SU-DHL-6 (cell line): ENCODE measurements around the gene LAMB2.

Experiments used
- H2AFZ ChIP-seq: fragments of 200-600 bp; sonication (generic); 2 replicates; pipeline ENCODE4 v1.6.1; 2014; ENCODE audit warnings: low read depth, mild to moderate bottlenecking, moderate library complexity, mixed read lengths, antibody characterized with exemption, low read length; ENCODE audit not compliant: severe bottlenecking
- H3F3A ChIP-seq: fragments of 200-600 bp; shearing (Covaris generic); 2 replicates; pipeline ENCODE4 v1.6.0; 2016; ENCODE audit warnings: antibody characterized with exemption, mild to moderate bottlenecking; ENCODE audit not compliant: insufficient read depth
- H3K27ac ChIP-seq: fragments of 200-600 bp; sonication (generic); 2 replicates; pipeline ENCODE4 v1.5.1; 2016; ENCODE audit warnings: low read depth, mild to moderate bottlenecking, low read length, moderate library complexity, mixed read lengths
- H3K27me3 ChIP-seq: fragments of 200-600 bp; sonication (generic), shearing (Covaris generic); 2 replicates; pipeline ENCODE4 v1.6.0; 2014; ENCODE audit warnings: mild to moderate bottlenecking, low read length
- H3K36me3 ChIP-seq: fragments of 200-600 bp; sonication (generic); 2 replicates; pipeline ENCODE4 v1.6.1; 2014; ENCODE audit warnings: mild to moderate bottlenecking, low read length, mixed read lengths
- H3K4me2 ChIP-seq: fragments of 300-600, 200-600 bp; shearing (Covaris generic), sonication (generic); 2 replicates; pipeline ENCODE4 v1.6.0; 2014; ENCODE audit warnings: low read length, low read depth, mild to moderate bottlenecking; ENCODE audit not compliant: poor library complexity, severe bottlenecking
- H3K4me3 ChIP-seq: fragments of 200-600 bp; sonication (generic); 2 replicates; pipeline ENCODE4 v1.5.1; 2014; ENCODE audit warnings: antibody characterized with exemption, low read length, mild to moderate bottlenecking, mixed read lengths; ENCODE audit not compliant: insufficient read depth, poor library complexity, severe bottlenecking
- H3K79me2 ChIP-seq: fragments of 200-600 bp; sonication (generic); 2 replicates; pipeline ENCODE4 v1.6.1; 2014; ENCODE audit warnings: mild to moderate bottlenecking, low read length, moderate library complexity; ENCODE audit not compliant: insufficient read depth
- H3K9ac ChIP-seq: fragments of 200-600 bp; sonication (generic); 2 replicates; pipeline ENCODE4 v1.7.0; 2014; ENCODE audit warnings: mild to moderate bottlenecking, low read length
- H3K9me2 ChIP-seq: fragments of 200-600 bp; sonication (generic); replicated peaks from 2 replicates; pipeline ENCODE4 v1.6.1; 2014; ENCODE audit warnings: low read length; ENCODE audit not compliant: insufficient read depth
- H3K9me3 ChIP-seq: fragments of 200-600 bp; sonication (generic); 2 replicates; pipeline ENCODE4 v1.6.1; 2014; ENCODE audit warnings: low read length, mixed read lengths; ENCODE audit not compliant: insufficient read depth
- H4K20me1 ChIP-seq: fragments of 200-600 bp; sonication (generic); 2 replicates; pipeline ENCODE4 v1.6.1; 2014; ENCODE audit warnings: low read depth, mild to moderate bottlenecking, antibody characterized with exemption, low read length, moderate library complexity, mixed read lengths
- EZH2phosphoT487 ChIP-seq: fragments of 200-600 bp; sonication (generic), shearing (Covaris generic); conservative IDR thresholded peaks from 2 replicates; pipeline ENCODE4 v1.6.1; 2018; ENCODE audit warnings: mild to moderate bottlenecking, antibody characterized with exemption, low read length, moderate library complexity, mixed read lengths
- TF ChIP-seq, protein P1 (sequence below): fragments of 200-600 bp; sonication (generic); IDR thresholded peaks from one replicate; pipeline ENCODE4 v1.5.1; 2017; ENCODE audit warnings: antibody characterized with exemption, mild to moderate bottlenecking, low read length, moderate library complexity; ENCODE audit not compliant: insufficient read depth, poor library complexity, severe bottlenecking

Gene LAMB2

DNA sequence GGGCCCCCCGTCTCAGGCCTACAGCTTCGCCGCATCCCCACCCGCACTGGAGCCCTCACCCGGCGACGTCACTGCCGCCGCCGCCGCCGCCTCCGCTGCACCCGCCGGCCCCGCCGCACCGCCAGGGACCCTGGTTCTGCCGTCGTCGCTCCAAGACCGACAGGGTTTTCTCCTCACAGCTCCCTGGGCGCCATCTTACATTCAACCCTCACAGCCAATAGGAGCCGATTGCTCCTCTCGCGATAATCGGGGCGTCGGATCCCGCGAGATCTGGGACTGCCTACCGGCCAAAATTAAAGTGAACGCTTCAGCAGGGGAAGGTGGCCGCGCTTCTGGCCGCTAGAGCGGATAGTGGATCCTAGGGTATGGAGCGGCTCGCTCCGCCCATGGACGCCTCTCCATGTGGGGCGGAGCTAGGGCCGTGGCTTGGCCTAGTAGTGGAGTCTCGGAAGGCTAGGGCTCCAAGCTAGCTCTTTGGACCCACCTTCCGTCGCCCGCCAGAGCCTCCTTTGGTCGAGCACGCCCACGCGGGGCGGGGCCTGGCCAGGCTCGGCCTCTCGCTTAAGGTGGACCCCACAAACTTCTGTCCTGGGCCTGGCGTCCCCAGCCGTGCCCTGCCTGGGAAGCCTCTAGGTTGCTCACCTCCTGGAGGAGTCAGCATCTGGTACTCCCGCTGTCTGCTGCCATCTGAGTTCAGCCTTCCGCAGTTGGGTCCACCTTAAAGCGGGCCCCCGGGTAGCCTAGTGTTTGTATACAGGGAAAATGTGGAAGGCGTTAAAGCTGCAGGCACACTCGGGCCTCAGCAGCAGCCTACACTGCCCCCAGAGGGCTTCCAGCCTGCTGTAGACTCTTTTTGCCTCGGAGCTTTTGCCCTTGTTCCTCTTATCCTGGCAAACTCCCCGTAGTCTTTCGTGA, 38.7 kb downstream of the LAMB2 start, which contains the start of gene QRICH1:
Gene QRICH1 (minus strand): TSS at position 219 of the 915 bp plus-strand sequence. CDS start 17,054 bp downstream, outside the sequence.
- peak within 1 kb of the TSS; percentile 64 for H3K4me3 ChIP-seq
- H3K36me3 ChIP-seq = peaks cover 13% of the 10 kb centered on the region; the same call in 1 of the 2 replicates
- H3K79me2 ChIP-seq = peaks cover 42% of the 10 kb centered on the region
- H4K20me1 ChIP-seq = peaks cover 9% of the 10 kb centered on the region; the same call in 1 of the 2 replicates
- H3K27ac ChIP-seq = peak within 1 kb of the TSS; percentile 86
- H3K9ac ChIP-seq = peak within 1 kb of the TSS; percentile 78
- H3K9me3 ChIP-seq = no peaks in the 10 kb centered on the region
- TF ChIP-seq, protein P1, sequence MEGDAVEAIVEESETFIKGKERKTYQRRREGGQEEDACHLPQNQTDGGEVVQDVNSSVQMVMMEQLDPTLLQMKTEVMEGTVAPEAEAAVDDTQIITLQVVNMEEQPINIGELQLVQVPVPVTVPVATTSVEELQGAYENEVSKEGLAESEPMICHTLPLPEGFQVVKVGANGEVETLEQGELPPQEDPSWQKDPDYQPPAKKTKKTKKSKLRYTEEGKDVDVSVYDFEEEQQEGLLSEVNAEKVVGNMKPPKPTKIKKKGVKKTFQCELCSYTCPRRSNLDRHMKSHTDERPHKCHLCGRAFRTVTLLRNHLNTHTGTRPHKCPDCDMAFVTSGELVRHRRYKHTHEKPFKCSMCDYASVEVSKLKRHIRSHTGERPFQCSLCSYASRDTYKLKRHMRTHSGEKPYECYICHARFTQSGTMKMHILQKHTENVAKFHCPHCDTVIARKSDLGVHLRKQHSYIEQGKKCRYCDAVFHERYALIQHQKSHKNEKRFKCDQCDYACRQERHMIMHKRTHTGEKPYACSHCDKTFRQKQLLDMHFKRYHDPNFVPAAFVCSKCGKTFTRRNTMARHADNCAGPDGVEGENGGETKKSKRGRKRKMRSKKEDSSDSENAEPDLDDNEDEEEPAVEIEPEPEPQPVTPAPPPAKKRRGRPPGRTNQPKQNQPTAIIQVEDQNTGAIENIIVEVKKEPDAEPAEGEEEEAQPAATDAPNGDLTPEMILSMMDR = no peak
- peaks cover 14% of the 10 kb centered on the region for H3F3A ChIP-seq
- H3K9me2 ChIP-seq = no peaks in the 10 kb centered on the region
- no peaks in the 10 kb centered on the region for H3K27me3 ChIP-seq
- peak within 1 kb of the TSS; percentile 70 for H2AFZ ChIP-seq
- peak within 1 kb of the TSS; percentile 92 for H3K4me2 ChIP-seq

DNA sequence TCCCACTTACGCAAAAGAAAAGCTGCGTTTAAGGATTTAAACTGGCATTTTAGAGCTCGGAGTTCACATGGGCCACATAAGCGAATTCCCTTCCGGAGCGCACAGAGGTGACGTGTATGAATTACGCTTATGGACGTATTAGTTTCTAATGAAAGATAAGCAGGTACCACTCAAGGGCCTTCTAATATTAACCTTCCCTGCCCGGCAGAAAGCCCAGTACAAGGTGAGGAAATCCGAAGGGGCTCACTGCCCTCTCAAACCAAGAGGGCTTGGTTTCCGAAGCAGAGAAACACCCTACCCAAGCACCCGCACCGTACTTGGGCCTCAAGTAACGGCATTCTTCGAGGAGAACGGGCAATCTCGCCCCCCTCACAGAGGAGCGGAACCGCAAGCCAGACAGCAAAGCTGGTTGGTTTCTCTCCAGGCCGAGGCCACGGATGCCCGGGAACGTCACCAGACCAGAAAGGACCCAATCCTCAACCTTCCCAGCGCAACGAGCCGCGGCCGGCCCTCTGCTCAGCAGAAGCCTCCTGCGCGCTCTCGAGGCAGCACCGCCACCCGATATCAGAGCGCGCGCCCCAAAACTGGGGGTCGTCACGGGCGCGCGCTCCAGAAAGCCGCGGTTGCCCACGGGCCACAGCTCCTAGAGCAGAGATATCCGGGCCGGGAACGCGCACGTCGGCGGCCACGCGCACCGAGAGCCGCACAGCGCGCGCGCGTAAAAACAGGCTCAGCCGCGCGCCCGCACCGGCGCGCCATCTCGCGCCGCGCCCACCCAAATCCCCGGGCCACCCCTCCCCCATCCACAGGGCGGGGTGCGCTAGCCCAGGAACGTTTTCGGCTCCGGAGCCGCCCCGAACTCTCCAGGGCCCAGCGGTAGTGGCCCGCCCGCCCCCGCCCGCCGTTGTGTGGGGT, 39.7 kb downstream of the LAMB2 start:
- no peaks in the 10 kb centered on the region for H3K9me2 ChIP-seq
- no peaks in the 10 kb centered on the region for H3K9me3 ChIP-seq
- peak overlapping the region; percentile 86 for H3K27ac ChIP-seq
- H3K4me2 ChIP-seq = peak overlapping the region; percentile 92
- peak overlapping the region; percentile 64 for H3K4me3 ChIP-seq
- H4K20me1 ChIP-seq = peaks cover 12% of the 10 kb centered on the region; the same call in 1 of the 2 replicates
- no peak for TF ChIP-seq EZH2phosphoT487
- TF ChIP-seq, protein P1 = no peak
- H3K27me3 ChIP-seq = no peaks in the 10 kb centered on the region
- H2AFZ ChIP-seq = peak overlapping the region; percentile 70
- peaks cover 14% of the 10 kb centered on the region for H3F3A ChIP-seq
- peaks cover 13% of the 10 kb centered on the region; the same call in 1 of the 2 replicates for H3K36me3 ChIP-seq
- peak overlapping the region; percentile 78 for H3K9ac ChIP-seq
- H3K79me2 ChIP-seq = peaks cover 51% of the 10 kb centered on the region

DNA sequence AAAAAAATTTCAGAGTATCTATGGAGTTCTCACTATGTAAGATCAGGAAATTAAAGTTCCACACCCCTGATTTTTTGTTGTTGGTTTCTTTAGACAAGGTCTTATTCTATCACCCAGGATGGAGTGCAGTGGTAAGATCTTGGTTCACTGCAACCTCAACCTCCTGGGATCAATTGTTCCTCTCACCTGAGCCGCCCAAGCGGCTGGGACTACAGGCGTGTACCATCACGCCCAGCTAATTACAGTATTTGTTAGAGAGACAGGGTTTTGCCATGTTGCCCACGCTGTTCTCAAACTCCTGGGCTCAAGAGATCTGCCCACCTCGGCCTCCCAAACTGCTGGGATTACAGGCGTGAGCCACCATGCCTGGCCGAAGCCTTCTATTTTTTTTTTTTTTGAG, 51.4 kb downstream of the LAMB2 start:
- Histone ChIP-seq H3F3A (peaks cover 5% of the 10 kb centered on the region; the same call in 1 of the 2 replicates), H3K9me3 (no peaks in the 10 kb centered on the region), H3K27me3 (no peaks in the 10 kb centered on the region), H4K20me1 (peaks cover 12% of the 10 kb centered on the region), H3K27ac (no peak overlapping the region), H3K4me3 (no peak overlapping the region), H3K36me3 (peaks cover 6% of the 10 kb centered on the region), H3K9ac (no peak overlapping the region), H3K79me2 (peaks cover 91% of the 10 kb centered on the region), H2AFZ (no peak overlapping the region), H3K9me2 (no peaks in the 10 kb centered on the region), H3K4me2 (no peak overlapping the region)
- no peak for TF ChIP-seq EZH2phosphoT487
- TF ChIP-seq, protein P1 = no peak
